HG02759 (cell line): ENCODE results near the gene ZDHHC22.

Experiments
- ATAC-seq: cut with Tn5 transposase; IDR thresholded peaks from one replicate; pipeline ENCODE4 v1.9.1; 2021; ENCODE audit warnings: mild to moderate bottlenecking, moderate library complexity; ENCODE audit not compliant: unreplicated experiment

ZDHHC22 gene

DNA sequence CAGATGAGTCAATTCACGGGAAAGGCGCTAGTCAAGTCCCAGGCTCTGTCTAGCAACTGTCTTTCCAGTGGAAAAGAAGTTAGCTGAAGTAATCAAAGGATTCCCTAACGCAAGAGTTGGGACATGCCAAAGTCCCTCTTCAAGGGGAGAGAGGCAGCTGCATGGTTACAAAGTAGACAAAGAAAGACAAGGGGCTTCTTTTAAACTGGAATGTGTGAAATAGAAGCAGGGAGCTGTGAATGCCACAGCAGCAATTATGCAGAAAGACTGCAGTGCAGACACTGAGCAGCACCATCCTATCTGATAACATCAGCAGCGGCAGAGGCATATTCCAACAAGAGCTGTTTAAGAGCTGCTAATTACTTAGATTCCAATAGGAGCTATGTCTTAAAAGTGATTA, 56.1 kb downstream of the ZDHHC22 start:
- no peak for ATAC-seq

DNA sequence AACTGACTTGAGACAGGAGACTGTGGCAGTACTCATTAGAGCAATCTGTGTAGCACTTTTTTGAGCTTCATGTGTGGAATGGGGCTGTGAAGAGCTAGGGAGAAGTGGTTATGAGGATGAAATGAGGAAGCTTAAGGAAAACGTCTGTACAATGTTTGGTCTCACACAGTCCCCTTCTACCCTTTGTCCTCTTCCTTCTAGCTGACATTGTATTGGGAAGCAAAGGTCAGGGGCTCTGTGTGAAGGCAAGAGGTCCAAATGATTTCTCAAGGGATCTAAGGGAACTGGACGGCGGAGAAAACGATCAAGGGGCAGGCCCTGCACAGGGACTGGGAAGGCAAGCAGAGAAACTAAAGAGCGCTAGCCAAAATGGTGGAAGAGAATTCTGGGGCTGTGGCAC, 56.6 kb downstream of the ZDHHC22 start:
- ATAC-seq: no peak

DNA sequence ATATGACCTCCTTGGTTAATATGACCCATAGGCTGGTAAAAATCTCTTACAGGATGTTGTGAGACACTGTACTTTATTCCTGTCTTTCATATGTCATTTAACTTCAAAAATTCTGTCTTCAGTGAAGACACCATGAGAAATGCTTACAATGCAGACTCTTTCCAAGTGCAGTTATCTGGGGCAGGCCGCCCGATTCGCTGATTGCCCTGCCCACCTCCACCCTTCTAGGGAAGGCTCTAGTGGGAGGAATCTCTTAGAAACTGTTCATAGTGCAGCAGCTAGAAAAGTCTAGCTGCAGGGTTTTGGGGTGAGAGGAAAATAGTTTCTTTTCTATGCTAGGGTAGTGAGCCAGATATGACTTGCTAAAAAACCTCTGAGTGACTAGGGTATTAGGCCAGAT, 58.5 kb downstream of the ZDHHC22 start:
- ATAC-seq: no peak

DNA sequence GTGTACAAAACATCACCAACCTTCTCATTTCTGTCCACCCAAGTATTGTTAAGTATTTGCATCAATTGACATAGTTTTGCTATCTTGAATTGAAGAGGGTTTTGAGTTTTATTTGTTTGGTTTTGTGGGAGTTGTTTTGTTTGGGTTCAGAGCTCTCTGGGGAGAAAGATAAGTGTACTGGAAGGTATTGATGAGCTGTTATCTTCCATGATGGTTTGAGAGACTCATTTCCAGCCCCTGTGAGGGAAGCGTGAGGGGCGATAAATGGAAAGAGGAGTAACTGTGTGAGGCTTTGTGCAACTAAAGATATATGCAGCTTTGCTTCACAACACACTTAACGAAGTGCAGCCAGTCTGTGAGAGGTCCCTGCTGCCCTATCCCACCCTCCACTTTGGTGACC, 59.2 kb downstream of the ZDHHC22 start:
- no peak for ATAC-seq
